Fibroblast of villous mesenchyme (primary cell): Measurements from ENCODE around the gene MOCOS. TPM values are rescaled to one million over a fixed set of nuclear protein-coding genes. Genes with fewer than 3 reads are reported as not detected.

Source experiments
- DNase-seq: peaks from one replicate; pipeline ENCODE4 v3.0.0-alpha.2; 2010; ENCODE audit warnings: low read depth
- H3K4me3 ChIP-seq: 2 replicates; pipeline ENCODE4 v1.5.1; 2011; ENCODE audit warnings: low read depth, mild to moderate bottlenecking, low read length
- CTCF ChIP-seq: IDR thresholded peaks from 2 replicates; pipeline ENCODE4 v1.5.1; 2012; ENCODE audit warnings: low read depth, mild to moderate bottlenecking, low read length; ENCODE audit not compliant: insufficient read depth
- total RNA-seq: library from RNA; depleted of rRNA; stranded (reverse); fragments of >200 nt; gene quantifications from 2 replicates; pipeline ENCODE4 v1.2.3, GENCODE V29; 2012

Gene MOCOS
- total RNA-seq, 1 donor: 3.0 TPM

DNA sequence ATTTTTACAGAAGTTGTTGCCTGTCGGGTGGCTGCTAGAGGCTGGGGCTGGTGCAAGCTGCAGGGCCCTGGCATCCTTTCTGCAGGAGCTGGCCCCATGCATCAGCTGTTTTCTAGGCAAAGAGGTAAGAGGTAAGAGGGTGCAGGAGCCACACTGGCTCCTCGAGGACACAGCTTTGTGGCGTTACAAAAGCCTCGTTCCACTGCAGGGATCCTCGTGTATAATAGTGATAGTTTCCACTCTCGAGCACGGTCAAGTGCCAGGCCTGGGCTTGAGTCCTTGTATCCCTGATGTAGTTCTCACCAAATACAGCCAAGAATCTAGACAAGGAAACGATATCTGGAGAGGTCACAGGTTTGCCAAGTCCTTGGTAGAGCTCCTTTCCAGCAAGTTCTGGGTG is 77.0 kb downstream of the MOCOS start:
- no peak for TF ChIP-seq CTCF
- no peak overlapping the region for H3K4me3 ChIP-seq
- no peak for DNase-seq

DNA sequence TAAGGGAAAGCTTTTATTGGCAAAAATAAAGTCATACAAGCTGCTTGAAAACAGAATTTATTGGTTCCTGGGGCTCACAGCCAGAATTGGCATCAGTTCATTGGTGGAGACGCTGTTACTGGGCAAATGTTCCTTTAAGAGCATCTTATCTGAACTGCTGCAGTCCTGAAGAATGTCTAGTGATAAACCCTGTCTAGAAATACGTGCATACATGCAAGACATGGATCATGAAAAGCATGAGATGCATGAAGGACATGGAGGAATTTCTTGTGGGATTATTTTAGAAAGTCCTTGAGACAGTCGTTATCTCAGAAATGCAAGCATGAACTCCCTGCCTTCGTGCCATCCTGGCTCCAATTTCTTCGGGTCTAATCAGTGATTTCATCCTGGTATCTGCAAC is 77.7 kb downstream of the MOCOS start:
- DNase-seq: peak; percentile 80
- TF ChIP-seq CTCF: no peak
- no peak overlapping the region for H3K4me3 ChIP-seq

- H3K4me3 ChIP-seq: no peak overlapping the region
- no peak for TF ChIP-seq CTCF
- no peak for DNase-seq
These were observed 81.9 kb downstream of the MOCOS start for GRCh38 chr18:36269157-36269556.

DNA sequence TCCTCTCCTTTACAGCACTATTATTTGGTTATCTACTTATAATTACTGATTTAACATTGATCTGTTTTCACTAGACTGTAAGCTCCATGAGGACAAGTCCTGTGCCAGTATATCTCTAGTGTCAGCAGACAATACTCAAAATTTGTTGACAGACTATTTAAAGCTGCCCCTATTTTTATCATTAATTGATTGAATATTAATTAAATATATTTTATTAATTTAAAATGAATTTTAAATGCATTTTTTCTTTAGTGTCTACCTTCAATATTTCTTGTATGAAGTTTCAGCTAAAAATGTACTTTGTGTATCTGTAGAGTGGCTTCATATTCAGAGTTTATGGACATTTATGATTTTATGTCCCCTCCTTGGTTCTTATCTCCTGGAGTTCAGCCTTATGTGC is 83.9 kb downstream of the MOCOS start:
- DNase-seq: no peak
- H3K4me3 ChIP-seq: no peak overlapping the region
- TF ChIP-seq CTCF: no peak

DNA sequence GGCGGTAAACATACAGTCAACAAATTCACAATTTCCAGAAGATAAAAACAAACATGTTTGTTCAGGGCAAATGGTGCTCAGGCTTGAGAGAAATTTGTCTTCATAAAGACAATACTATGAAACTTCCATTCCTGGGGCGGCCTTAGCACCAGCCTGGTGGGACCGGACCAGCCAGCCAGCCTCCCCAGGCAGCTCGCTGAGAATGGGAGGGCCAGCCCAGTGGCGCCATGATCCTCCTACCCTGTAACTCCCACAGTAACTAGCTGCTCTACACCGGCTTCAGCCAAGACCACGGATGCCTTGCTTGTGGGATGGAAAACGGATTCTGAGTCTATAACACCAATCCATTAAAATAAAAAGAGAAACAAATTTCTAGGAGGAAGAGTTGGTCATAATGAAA is 86.0 kb downstream of the MOCOS start:
- DNase-seq: no peak
- TF ChIP-seq CTCF: no peak

GRCh38 chr18:36274083-36274715 is 86.9 kb downstream of the MOCOS start:
- no peak for DNase-seq

More for the DNA sequence above, 86.0 kb downstream of the MOCOS start:
- H3K4me3 ChIP-seq: no peak overlapping the region

More at GRCh38 chr18:36274083-36274715, 86.9 kb downstream of the MOCOS start:
- TF ChIP-seq CTCF: no peak
- no peak overlapping the region for H3K4me3 ChIP-seq
